Small intestine (tissue), 7 donors: ENCODE measurements around the gene ATP8B3. TPM values are rescaled to one million over a fixed set of nuclear protein-coding genes. Genes with fewer than 3 reads are reported as not detected.

Experiments used
- DNase-seq, 2 donors: peaks; one replicate each; pipeline versions ENCODE4 v3.0.0 to v3.0.0-alpha.2; 2013
- FAIRE-seq: peaks from 2 replicates; lab custom pipeline; 2012; peaks lifted over from hg19 to GRCh38; lab: Jason Lieb, UNC
- H3K27ac ChIP-seq, 3 donors: one replicate each; pipeline ENCODE4 v1.5.1; 2013; ENCODE audit warnings: low read length in 2 of 3, mild to moderate bottlenecking in 2 of 3, control low read depth in 1 of 3, inconsistent platforms in 1 of 3, low read depth in 1 of 3, moderate library complexity in 1 of 3
- H3K27me3 ChIP-seq, 3 donors: one replicate each; pipeline ENCODE4 v1.6.1; 2013; ENCODE audit warnings: low read length in 3 of 3, inconsistent platforms in 1 of 3; ENCODE audit not compliant: control insufficient read depth in 3 of 3, insufficient read depth in 3 of 3
- H3K36me3 ChIP-seq, 3 donors: one replicate each; pipeline ENCODE4 v1.6.1; 2013; ENCODE audit warnings: low read length in 3 of 3, inconsistent platforms in 1 of 3, low read depth in 1 of 3, mild to moderate bottlenecking in 1 of 3, moderate library complexity in 1 of 3; ENCODE audit not compliant: control insufficient read depth in 3 of 3, insufficient read depth in 2 of 3
- H3K4me1 ChIP-seq, 3 donors: one replicate each; pipeline ENCODE4 v1.6.1; 2013; ENCODE audit warnings: low read length in 2 of 3, inconsistent platforms in 1 of 3, low read depth in 1 of 3, mild to moderate bottlenecking in 1 of 3, moderate library complexity in 1 of 3; ENCODE audit not compliant: control insufficient read depth in 3 of 3, insufficient read depth in 2 of 3
- H3K4me3 ChIP-seq, 3 donors: one replicate each; pipeline ENCODE4 v1.5.1; 2013; ENCODE audit warnings: low read length in 3 of 3, control low read depth in 1 of 3, inconsistent platforms in 1 of 3, low read depth in 1 of 3, mild to moderate bottlenecking in 1 of 3, moderate library complexity in 1 of 3
- H3K9me3 ChIP-seq, 2 donors: one replicate each; pipeline ENCODE4 v1.6.1; 2013; ENCODE audit warnings: low read depth in 1 of 2, low read length in 1 of 2; ENCODE audit not compliant: control insufficient read depth in 2 of 2, insufficient read depth in 1 of 2
- WGBS, 3 donors: extraction: QIAGEN DNeasy Blood & Tissue Kit; methylation state at CpG; one replicate each; pipeline ENCODE4 v1.1.7; 2013; 5-methylcytosine and 5-hydroxymethylcytosine counted together
- polyA plus RNA-seq, 4 donors: library from polyadenylated mRNA; stranded (reverse) in 3 of 4; unstranded in 1 of 4; fragments of 200-250 nt in 3 of 4; fragments of 120-200 nt in 1 of 4; gene quantifications; one replicate each; pipeline versions ENCODE4 v1.2.1 to v1.2.3, GENCODE V29; 2013
- donor health status: healthy with polysubstance abuse.
- donor health status: control.
- donor health status: control.
- donor health status: Bipolar disorder and iron deficiency.
- donor health status: healthy.

Gene ATP8B3
- polyA plus RNA-seq, 4 donors = 0.45 to 0.52 (median 0.47) TPM; not detected in 1

GRCh38 chr19:1825909-1826556, 14.0 kb upstream of the ATP8B3 start:
- no peaks in the 10 kb centered on the region for H3K27me3 ChIP-seq
- peaks cover 0 to 13% (median 5%) of the 10 kb centered on the region in 3 donors for H3K4me1 ChIP-seq
- FAIRE-seq (no peak), DNase-seq (peak; percentile 71 to 90)
- peak overlapping the region in 1 of 3 donors; percentile 48 for H3K4me3 ChIP-seq
- H3K36me3 ChIP-seq = peaks cover 12 to 89% (median 19%) of the 10 kb centered on the region in 3 donors
- H3K9me3 ChIP-seq = no peaks in the 10 kb centered on the region
- WGBS, 3 donors = 28 to 40% (median 39%) methylated on average over 13 to 15 of the region's 15 CpGs
- peak overlapping the region in 1 of 3 donors; percentile 67 for H3K27ac ChIP-seq

GRCh38 chr19:1824252-1824622, 12.2 kb upstream of the ATP8B3 start:
- DNase-seq (no peak), FAIRE-seq (no peak)
- H3K4me3 ChIP-seq = no peak overlapping the region
- no peaks in the 10 kb centered on the region for H3K27me3 ChIP-seq
- WGBS, 3 donors = 86 to 92% (median 88%) methylated on average over 14 of the region's 14 CpGs
- no peaks in the 10 kb centered on the region for H3K9me3 ChIP-seq
- no peak overlapping the region for H3K27ac ChIP-seq
- peaks cover 15 to 90% (median 29%) of the 10 kb centered on the region in 3 donors for H3K36me3 ChIP-seq
- peaks cover 0 to 13% (median 5%) of the 10 kb centered on the region in 3 donors for H3K4me1 ChIP-seq

- Histone ChIP-seq H3K27ac (no peak overlapping the region), H3K36me3 (peaks cover 15 to 91% (median 33%) of the 10 kb centered on the region in 3 donors), H3K4me1 (peaks cover 0 to 13% (median 5%) of the 10 kb centered on the region in 3 donors), H3K4me3 (no peak overlapping the region), H3K9me3 (no peaks in the 10 kb centered on the region), H3K27me3 (no peaks in the 10 kb centered on the region)
- no peak for DNase-seq
- WGBS, 3 donors = 86 to 93% (median 90%) methylated on average over 23 to 36 of the region's 36 CpGs
- FAIRE-seq = no peak
Observed at GRCh38 chr19:1823539-1824251, 11.6 kb upstream of the ATP8B3 start.

GRCh38 chr19:1823020-1823419, 10.9 kb upstream of the ATP8B3 start:
- no peaks in the 10 kb centered on the region for H3K27me3 ChIP-seq
- H3K36me3 ChIP-seq = peaks cover 21 to 92% (median 36%) of the 10 kb centered on the region in 3 donors
- no peak overlapping the region for H3K4me3 ChIP-seq
- no peak overlapping the region for H3K27ac ChIP-seq
- H3K9me3 ChIP-seq = no peaks in the 10 kb centered on the region
- peaks cover 0 to 13% (median 5%) of the 10 kb centered on the region in 3 donors for H3K4me1 ChIP-seq
- WGBS, 3 donors = 79 to 89% (median 88%) methylated on average over 8 of the region's 8 CpGs
- DNase-seq (no peak), FAIRE-seq (no peak)

GRCh38 chr19:1822210-1822609, 10.1 kb upstream of the ATP8B3 start:
- no peaks in the 10 kb centered on the region for H3K9me3 ChIP-seq
- no peak overlapping the region for H3K27ac ChIP-seq
- FAIRE-seq (no peak), DNase-seq (no peak)
- 89 to 94% (median 92%) methylated on average over 18 to 19 of the region's 19 CpGs for WGBS, 3 donors
- H3K4me3 ChIP-seq = no peak overlapping the region
- no peaks in the 10 kb centered on the region for H3K27me3 ChIP-seq
- H3K36me3 ChIP-seq = peaks cover 26 to 92% (median 37%) of the 10 kb centered on the region in 3 donors
- peaks cover 0 to 13% (median 5%) of the 10 kb centered on the region in 3 donors for H3K4me1 ChIP-seq

GRCh38 chr19:1819341-1820255, 7.5 kb upstream of the ATP8B3 start:
- Histone ChIP-seq H3K9me3 (no peaks in the 10 kb centered on the region), H3K27ac (no peak overlapping the region), H3K4me3 (no peak overlapping the region), H3K36me3 (peaks cover 40 to 97% (median 42%) of the 10 kb centered on the region in 3 donors), H3K27me3 (no peaks in the 10 kb centered on the region), H3K4me1 (no peaks in the 10 kb centered on the region)
- FAIRE-seq = no peak
- no peak for DNase-seq
- WGBS, 3 donors = 87 to 93% (median 90%) methylated on average over 40 to 43 of the region's 43 CpGs

GRCh38 chr19:1818549-1819195, 6.6 kb upstream of the ATP8B3 start:
- Histone ChIP-seq H3K27me3 (no peaks in the 10 kb centered on the region), H3K36me3 (peaks cover 37 to 94% (median 40%) of the 10 kb centered on the region in 3 donors), H3K4me3 (no peak overlapping the region), H3K9me3 (no peaks in the 10 kb centered on the region), H3K27ac (no peak overlapping the region), H3K4me1 (no peaks in the 10 kb centered on the region)
- 93 to 96% (median 94%) methylated on average over 30 to 33 of the region's 33 CpGs for WGBS, 3 donors
- DNase-seq = no peak
- no peak for FAIRE-seq
